HG03139 (cell line): ENCODE data around the gene PODXL.
"Not testable (repeated sequence)": the region's sequence is repeated elsewhere in the genome, so short reads cannot be mapped to it uniquely, and the experiment has no call there.

Experiments used
- ATAC-seq: cut with Tn5 transposase; IDR thresholded peaks from one replicate; pipeline ENCODE4 v1.9.1; 2021; ENCODE audit not compliant: unreplicated experiment

Gene PODXL

DNA sequence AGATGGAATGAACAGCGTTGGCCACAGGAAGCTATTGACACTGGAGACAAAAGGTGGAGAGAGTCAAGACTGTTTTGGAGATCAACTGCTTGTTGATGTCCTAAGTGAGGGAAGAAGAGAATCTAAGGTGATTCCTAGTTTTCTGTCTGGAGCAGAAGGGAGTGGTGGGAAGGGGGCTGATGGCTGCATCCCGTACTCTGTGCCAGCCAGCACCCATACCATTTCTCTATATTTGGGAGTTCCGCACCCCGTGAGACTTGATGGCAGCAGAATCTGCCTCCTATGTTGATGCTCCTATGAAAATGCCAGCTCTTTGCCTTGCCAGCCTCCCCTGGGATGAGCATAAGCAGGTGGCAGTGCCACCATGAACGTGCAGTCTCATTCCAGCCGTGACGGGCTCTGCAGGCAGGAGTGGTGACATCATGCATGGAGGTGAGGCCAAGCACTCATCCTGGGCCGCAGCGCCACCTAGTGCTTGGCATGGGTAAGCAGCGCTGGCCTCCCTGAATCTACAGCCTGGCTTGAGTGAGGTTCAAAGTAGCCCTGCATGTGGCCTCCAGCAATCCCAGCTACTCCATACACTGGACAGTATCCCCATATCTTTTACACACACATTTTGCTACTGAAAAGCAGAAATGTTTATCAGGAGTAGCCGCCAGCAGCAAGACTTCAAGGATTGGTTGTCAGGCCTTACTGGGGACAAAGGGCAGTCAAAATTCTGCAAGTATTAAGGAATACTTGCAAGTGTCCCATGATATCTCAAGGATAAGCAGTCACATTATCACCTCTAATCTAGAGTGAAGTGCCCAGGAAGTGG, 43.0 kb downstream of the PODXL start:
- ATAC-seq = peak; percentile 90

DNA sequence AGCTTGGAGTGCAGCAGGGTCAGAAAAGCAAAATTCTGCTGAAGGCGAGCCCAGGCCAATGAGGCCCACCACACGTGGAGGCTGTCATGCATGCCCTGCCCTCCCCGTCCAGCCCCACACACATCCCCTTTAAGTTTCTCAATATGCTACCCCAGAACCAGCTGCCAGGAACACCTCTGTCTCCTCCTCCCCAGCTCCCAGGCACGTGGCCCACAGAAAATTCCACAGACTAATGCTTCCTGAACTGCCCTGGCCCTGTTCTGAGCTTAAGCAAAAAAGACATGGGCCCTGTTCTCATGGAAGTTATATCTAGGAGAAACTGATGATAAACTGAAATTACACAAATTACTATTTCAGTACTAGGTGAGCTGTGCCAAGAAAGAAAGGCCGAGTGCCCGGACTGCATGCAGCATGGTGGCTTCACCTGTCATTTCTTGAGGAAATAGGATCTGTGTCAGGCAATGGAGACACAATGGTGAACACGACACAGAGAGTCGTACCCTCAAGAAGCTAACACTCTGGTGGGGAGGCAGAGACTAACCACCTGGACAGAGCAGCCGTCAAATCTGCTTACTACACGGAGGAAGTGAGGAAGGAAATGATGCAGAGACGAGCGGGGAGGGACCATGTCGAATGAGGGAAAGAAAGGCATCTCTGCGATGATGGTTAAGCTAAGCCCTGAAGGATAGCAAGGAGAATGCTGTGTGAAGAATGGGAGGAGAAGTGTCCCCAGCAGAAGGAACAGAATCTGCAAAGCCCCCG, 44.5 kb downstream of the PODXL start:
- ATAC-seq = no peak

GRCh38 chr7:131511071-131511470, 45.4 kb downstream of the PODXL start:
- no peak for ATAC-seq

DNA sequence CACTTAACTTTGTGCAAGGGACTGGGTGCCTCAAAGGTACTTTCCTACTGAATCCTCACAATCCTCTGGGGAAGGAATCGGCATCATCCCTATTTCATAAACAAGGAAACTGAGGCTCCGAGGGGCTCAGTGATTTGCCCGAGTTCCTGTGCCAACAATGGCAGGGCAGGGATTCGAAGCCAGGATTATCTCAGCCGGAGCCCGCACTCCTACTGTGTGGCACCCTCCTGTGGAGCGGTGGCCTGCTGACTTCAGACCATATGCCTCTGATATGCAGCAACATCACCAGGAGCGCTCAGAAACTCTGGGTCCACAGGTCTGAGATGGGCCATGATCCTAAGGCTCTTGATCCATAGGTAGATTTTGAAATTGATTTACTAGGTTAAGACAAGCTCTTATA, 46.6 kb downstream of the PODXL start:
- no peak for ATAC-seq

DNA sequence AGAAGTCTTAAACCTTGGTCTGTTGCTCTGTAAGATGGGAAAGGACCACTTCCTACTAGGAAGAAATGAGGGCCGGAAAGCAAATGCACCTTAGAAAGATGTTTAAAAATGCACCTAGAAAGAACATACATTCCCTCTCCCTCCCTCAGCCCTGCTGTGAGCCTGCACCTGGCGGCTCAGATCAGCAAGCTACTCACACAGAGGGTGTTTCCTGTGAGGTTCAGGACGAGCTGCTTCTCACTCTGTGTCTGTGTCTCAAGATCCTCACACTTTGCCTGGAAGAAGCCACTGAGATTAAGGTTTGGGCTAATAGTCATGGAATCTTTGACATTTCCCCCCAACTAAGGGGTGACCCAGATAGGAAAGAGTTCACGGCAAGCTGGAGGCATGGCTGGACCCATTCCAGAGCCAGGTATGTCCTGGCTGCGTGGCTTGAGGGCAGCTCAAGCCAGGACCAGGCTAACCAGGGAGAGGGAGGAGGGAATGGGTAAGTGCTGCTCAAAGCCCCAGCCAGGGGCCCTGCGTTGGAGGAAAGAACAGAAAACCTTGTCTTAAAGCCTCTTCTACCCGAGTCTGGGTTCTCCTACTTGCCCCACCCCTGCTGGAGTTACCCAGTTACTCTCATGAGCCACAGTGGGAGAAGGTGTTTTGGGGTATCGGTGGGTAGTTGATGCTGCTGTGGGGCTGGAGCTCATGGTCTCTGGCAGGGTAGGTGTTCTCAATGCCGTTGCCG, 47.5 kb downstream of the PODXL start:
- no peak for ATAC-seq

DNA sequence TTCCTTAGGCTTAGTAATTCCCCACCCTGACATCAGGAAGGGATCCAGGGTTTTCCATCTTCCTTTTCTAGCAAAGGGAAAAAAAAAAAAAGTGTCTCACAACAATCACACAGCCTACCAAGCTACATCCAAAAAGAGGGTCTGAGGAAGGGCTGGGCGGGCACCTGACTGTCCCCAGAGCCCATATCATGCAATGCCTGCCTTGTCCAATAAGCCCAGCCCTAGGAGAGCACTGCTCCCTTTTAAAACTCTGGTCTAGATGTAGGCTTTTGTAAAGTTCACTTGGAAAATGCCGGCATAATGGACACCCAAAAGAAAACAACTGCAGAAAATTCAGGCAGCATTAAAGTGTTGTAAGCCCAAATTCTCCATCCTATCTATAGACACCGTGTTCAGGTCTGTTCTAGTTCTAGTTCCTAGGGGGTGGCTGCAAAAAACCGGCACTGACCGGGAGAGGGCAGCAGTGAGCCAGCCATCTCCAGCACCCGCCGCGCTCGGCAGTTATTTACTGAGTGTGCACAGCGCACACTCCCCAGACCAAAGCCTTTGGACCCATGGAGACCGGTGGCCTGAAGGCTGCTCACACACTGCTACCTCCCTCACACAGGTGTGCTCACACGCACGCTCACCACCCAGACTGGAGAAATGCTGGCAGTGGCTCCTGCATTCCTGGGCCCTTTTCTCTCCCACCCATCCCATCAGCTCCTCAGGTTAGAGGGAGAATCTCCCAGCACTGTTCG, 48.7 kb downstream of the PODXL start:
- peak; percentile 64 for ATAC-seq

DNA sequence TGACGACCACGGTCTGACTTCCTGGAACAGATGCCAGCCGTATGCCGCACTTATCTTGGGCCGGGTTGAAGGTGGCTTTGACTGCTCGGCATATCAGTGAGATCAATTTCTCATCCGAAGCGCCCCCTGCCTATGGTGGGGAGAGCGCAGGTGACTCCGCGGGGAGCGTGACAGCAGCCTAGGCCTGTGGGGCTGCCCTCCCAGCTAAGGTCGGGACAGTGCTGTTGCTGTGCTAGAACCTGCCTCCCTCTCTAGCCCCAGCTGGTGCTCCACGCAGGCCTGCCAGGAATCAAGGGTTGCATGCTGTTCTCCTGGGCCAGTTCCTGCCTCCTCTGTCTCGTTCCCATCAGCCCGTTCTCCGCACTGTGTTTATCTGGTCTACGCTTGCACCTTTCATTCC, 49.8 kb downstream of the PODXL start:
- ATAC-seq = no peak

- ATAC-seq = no peak
Observed at GRCh38 chr7:131505636-131506557, 50.5 kb downstream of the PODXL start.

DNA sequence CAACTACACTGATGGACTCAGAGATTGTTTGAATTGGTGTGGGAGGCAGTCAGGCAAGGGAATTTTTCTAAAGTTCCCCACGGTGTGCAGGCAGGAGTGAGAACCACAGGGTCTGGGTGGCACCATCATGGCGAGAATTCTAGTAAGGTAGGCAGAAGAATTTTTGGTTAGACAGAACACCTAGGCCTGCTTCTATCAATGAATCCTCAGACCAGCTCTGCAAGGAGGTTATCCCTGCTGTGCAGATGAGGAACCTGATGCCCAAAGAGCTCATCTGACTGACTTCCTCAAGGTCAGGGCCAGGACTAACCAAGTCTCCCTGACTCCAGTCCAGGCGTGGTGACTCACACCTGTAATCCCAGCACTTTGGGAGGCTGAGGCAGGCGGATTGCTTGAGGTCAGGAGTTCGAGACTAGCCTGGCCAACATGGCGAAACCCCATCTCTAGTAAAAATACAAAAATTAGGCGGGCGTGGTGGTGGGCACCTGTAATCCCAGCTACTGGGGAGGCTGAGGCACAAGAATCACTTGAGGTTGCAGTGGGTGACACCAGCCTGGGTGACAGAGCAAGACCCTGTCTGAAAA, 51.3 kb downstream of the PODXL start:
- ATAC-seq = not testable (repeated sequence)

- no peak for ATAC-seq
Observed at GRCh38 chr7:131504157-131504899, 52.1 kb downstream of the PODXL start.

- ATAC-seq = no peak
Observed at GRCh38 chr7:131503639-131504038, 52.8 kb downstream of the PODXL start.

DNA sequence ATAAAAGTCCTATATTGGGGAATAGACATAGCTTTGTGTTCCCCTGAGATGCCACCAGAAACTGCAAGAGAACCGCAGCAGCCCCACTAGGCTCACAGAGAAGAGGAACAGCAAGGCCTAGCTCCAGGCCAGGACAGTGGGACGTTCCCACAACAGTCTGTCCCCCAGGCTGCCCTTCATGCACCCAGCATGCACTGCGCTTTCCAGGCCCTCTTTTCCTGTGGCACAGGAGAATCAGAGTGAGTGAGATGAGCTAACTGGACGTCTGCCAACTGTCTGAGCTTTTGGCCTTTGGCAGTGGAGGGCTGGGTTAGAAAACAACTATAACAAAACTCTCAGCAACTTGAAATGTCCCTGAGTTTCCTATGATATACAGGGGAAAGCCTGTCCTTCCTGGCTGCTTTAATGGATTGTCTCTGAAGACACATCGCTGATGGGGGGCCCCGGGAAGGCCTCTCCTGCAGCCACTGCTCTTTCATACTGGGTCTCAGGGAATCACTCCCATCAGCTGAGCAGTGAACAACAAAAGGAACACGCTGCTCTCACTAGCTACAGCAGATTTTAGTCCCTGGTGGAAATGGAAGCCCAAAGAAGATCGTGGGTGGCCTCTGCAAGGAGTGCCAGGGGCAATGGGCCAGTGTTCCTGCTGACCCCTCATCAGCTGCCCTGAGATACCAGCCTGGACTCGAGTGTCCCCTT, 53.5 kb downstream of the PODXL start:
- ATAC-seq = no peak

GRCh38 chr7:131501930-131502685, 54.3 kb downstream of the PODXL start:
- no peak for ATAC-seq

- peak; percentile 88 for ATAC-seq
Observed at GRCh38 chr7:131501422-131501821, 55.0 kb downstream of the PODXL start.

DNA sequence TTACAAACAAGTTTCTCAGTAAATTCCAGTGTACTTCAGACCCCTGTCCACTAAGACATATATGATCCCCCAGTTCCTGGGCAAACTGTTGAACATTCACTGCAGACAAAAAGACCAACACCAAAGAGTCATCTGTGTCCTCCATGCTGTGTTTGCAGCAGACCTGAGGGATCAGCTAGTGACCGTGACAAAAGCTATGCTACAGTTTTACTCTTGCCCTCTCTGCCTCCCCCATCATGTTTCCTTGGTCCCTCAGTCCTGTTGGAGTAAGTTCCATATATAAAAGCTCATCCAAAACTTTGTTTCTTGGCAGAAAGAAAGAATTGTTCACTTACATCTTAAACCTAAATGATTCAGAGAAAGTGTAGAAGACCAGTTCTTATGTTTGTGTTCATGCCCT, 56.1 kb downstream of the PODXL start:
- ATAC-seq = no peak

GRCh38 chr7:131499801-131500200, 56.6 kb downstream of the PODXL start:
- no peak for ATAC-seq

- ATAC-seq = no peak
Observed at GRCh38 chr7:131498237-131498885, 58.1 kb downstream of the PODXL start.
